GM18870 (cell line): ENCODE results near the gene HAVCR2.
"Not testable (repeated sequence)": the region's sequence is repeated elsewhere in the genome, so short reads cannot be mapped to it uniquely, and the experiment has no call there.

ENCODE experiments used
- ATAC-seq: cut with Tn5 transposase; IDR thresholded peaks from one replicate; pipeline ENCODE4 v1.9.1; 2021; ENCODE audit warnings: moderate library complexity; ENCODE audit not compliant: unreplicated experiment

The HAVCR2 gene

DNA sequence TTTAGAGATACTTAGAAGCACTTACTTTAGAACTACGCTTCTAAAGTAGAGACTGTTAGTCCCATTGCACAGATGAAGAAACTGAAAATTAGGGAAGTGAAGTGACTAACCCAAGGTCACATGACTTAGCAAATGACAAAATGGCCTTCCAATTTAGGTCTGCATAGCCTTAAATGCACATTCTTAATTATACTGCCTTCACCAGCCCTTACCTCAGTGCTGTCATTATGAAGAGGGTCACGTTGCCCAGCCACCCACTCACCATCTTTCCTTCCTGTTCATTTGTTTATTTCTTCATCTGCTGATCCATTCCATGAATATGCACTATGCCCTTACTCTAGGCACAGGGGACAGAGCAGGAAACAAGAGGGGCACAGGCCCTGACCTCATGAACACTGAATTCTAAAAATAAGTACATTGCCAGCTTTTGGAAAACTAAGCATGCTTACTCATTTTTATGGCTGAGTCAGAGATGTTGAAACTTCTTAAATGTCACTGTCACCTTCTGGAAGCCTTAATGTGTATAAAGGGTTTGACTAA is 8.6 kb downstream of the HAVCR2 start:
- peak; percentile 45 for ATAC-seq

DNA sequence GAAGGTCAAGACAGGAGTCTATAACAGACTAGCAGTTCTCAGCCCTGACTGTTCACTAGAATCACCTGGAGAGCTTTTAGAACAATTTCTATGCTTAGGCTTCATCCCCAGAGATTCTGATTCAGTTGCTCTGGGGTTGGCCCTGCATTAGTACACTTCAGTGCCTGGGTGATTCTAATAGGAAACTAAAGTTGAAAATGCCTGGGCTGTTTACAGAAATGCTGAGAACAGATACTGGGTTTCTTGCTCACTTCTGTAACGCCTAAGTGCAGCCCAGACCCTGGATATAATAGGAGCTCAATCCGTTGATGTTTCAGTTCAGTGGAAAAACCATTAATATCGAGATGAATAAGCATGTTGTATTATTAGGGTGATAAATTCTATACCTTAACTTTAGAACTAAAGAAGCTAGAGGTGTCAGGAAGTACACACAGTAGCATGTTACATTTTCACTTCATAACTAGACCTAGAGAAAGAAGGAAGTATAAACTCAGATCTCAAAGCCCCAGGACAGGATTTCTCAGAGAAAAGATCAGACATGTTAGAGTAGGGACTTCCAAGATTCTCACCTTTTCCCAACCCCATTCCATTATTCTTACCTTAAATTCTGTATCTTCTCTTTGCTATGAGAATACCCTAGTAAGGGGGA is 20.4 kb downstream of the HAVCR2 start:
- ATAC-seq: peak; percentile 72

DNA sequence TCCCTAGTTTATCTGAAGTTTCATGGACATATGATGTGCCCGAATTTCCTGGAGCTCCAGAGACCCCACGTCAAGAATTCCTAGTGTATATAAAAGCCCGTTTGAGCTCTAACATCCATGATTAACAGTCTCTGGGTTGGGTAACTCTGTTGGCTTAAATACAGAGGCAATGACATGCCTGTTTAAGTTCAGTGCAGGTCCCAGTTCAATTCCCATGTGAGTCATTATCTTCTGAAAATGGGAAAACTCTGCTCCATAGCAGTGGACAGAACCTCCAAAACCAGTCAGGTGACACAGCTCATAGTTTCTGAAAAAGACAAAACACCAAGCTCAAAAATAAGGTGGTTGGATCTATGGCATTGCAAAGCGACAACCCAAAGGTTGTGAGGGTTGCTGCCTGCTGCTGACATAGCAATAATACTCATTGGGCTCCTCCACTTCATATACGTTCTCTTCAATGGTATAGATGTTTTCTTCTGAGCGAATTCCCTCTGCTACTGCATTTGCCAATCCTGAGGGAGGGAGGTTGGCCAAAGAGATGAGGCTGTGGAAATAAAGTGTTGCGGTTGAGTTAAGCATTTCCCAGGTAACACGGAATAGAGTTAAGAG is 22.0 kb downstream of the HAVCR2 start:
- ATAC-seq: no peak

DNA sequence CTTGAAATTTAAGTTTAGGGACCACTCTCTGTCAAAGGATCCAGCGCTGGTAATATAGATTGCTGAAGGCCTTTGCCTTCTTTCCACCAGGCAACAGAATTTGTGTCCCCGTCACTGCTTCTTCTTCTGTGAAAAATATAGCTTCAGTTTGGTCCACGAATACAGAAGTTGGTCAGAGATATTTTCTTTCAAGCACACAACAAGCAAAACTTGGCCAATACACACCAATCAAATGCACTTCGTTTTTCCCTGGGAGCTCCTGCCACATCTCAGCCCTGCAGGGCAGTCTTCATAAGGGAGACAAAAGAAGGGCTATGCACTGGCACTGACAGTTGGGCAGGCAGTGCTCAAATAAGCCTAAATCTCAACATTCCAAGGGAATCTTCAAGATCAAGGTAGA is 22.9 kb downstream of the HAVCR2 start:
- ATAC-seq: no peak

DNA sequence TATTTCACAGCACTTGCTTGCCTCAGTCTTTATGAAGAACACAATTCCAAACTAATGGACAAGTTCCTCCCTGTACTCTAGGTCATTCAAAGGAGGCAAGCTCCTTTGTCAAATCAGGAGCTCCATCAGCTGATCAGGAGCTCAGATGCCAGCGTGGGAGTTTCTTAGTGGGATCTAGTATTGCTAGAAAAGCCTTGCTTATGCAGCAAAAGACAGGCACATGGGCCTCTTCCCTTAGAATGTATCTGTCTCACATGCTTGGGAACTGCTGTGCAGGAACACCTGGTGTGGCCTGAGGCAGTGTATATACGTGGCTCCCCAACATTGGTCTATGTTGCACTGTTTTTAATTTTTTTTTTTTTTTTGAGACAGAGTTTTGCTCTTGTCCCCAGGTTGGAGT is 28.6 kb downstream of the HAVCR2 start:
- no peak for ATAC-seq

DNA sequence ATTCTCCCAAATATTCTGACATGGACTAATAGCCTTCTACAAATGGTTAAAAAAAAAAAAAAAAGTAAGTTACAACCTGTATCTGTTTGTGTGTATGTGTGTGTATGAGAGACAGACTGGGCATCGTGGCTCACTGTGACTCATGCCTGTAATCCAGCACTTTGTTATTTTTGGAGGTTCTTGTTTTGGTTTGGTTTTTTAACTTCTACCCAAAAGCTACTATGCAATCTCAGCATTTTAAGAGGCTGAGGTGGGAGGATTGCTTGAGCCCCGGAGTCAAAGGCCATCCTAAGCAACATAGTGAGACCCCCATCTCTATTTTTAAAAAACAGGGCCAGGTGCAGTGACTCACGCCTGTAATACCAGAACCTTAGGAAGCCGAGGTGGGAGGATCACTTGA is 32.3 kb downstream of the HAVCR2 start:
- ATAC-seq: no peak

DNA sequence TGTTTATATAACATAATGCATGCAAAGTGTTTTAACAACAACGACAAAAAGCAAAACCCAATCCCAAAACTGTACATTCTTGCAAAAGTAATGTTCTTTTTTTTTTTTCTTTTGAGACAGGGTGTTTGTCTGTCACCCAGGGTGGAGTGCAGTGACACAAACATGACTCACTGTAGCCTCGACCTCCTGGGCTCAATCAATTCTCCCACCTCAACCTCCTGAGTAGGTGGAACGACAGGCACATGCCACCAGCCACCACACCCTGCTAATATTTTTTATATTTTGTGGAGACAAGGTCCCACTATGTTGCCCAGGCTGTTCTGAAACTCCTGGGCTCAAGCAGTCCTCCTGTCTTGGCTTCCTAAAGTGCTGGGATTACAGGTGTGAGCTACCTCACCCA is 36.3 kb downstream of the HAVCR2 start:
- no peak for ATAC-seq

DNA sequence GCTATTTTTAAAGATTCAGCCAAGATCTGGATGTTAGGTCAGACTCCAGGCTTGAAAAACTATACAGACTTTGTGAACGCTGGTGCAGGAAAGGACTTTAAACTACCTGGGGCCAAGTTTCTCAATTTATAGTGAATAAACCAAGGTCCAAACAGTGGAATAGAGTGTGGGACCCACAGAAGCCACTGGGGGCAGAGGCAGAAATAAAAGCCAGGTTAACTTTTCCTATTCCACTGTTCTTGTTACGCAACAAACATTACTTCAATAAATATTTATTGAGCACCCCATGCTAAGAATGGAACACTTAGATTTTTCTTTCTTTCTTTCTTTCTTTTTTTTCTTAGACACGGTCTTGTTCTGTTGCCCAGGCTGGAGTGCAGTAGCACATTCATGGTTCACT is 38.9 kb downstream of the HAVCR2 start:
- ATAC-seq: no peak

DNA sequence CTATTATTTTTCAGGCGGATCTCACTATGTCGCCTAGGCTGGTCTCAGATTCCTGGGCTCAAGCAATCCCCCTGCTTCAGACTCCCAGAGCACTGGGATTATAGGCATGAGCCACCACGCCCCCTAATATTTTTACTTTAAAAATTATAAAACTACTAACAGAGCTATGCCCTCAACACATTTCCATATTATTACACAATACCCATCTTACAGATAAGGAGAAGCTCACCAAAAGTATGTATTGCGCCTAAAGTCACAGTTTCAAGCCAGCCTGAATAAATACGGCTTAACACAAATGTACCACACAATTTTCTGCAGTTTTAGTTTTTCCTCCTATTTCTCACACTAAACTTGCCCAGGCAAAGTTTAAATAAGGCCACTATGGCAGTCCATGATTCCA is 40.1 kb downstream of the HAVCR2 start:
- ATAC-seq: no peak

DNA sequence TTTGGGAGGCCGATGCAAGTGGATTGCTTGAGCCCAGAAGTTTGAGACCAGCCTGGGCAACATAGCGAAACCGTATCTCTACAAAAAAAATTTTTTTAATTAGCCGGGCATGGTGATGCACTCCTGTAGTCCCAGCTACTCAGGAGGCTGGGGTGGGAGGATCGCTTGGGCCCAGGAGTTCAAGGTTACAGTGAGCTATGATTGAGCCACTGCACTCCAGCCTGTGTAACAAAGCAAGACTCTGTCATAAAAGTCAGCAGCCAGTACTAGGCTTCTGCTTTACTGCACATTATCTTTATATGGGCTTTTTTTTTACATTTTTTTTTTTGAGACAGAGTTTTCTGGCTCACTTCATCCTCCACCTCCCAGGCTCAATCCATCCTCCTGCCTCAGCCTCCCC is 40.5 kb downstream of the HAVCR2 start:
- ATAC-seq: no peak

DNA sequence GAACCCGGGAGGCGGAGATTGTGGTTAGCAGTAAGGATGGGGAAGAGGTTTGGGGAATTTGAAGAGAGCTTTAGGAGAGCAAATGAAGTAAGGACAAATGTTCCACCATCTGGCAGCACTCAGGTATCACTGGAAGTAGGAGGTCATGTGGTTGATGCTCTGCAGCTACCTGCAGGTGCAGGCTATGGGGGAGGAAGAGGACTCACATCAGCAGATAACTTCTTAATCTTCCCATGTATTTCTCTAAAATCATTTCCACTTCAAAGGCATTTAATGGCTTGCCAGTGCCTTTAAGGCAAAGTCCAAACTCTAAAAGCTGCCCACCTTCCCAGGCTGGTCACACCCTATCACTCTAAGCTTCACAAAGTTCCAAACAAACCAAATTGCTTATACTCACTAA is 41.8 kb downstream of the HAVCR2 start:
- ATAC-seq: no peak

DNA sequence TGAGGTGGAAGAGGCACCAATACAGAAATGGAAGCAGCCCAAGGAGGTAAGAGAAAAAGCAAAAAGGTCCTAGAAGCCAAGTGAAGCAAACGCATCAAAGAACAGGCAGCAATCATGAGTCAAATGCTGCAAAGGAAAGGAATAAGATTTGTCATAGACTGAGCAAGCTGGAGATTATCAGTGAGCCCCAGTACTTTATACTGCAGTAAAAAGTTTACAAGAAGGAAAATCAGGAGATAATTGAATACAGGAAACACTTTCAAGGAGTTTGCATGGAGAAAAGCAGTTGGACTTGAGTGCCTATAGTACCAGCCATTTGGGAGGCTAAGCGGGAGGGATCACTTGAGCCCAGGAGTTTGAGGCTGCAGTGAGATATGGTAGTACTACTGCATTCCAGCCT is 42.8 kb downstream of the HAVCR2 start:
- ATAC-seq: no peak

DNA sequence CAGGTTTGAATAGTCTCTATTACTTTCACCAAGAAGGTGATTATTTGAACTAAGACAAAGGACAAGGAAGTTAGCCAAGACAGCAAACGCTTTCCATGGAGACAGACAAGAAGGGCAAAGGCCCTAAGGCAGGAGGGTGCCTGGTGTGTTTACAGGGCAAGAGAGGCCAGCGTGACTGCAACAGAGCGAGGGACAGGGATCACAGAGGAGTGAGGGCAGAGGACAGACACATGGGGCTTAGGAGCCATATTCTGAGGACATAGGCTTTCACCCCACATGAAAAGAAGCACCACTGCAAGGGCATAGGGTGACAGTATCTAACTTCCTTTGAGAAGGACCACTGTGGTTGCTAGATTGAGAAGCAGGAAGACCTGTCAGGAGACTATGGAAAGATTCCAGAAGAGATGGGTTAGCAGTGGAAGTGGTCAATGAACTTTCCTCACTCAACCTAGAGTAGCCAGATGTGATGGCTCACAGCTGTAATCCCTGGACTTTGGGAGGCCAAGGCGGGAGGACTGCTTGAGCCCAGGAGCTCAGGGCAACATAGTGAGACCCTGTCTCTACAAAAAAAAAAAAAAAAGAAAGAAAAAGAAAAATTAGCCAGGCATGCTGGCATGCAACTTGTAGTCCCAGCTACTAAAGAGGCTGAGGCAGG is 44.9 kb downstream of the HAVCR2 start:
- ATAC-seq: no peak

DNA sequence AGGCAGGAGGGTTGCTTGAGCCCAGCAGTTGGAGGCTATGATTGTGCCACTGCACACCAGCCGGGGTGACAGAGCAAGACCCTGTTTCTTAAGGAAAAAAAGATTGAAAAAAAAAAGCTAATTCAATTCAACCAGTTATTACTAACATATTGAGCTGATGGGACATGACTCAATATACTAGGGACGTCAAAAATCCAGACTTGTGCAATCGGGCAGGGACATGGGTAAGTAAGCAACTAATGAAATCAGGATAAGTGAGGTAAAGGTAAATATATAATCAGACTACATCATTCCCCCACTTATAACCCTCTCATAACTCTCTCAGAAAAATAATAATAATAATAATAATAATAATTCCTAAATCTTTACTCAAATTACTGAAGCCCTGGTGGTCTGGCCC is 49.0 kb downstream of the HAVCR2 start:
- ATAC-seq: no peak

DNA sequence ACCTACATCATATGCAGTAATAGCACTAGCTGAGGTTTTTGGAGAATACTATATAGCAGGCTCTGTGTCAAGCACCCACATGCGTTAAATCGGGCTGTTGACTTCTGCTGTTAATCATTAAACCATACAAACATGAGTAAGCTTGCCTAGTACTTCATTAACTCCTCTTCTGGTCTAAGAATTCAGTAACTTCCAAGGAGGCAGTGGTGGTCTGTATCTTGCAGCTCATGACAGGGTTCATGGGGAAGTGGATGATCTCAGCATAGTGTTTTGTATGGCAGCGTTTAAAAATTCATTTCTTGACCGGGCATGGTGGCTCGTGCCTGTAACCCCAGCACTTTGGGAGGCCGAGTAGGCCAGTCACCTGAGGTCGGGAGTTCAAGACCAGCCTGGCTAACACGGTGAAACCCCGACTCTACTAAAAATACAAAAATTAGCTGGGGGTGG is 49.7 kb downstream of the HAVCR2 start, which contains the start of gene HAVCR1:
TSS of gene HAVCR1 (minus strand) at position 24 of the 447 bp plus-strand sequence. CDS start 1,173 bp downstream, outside the sequence.
- ATAC-seq: peak; percentile 86

DNA sequence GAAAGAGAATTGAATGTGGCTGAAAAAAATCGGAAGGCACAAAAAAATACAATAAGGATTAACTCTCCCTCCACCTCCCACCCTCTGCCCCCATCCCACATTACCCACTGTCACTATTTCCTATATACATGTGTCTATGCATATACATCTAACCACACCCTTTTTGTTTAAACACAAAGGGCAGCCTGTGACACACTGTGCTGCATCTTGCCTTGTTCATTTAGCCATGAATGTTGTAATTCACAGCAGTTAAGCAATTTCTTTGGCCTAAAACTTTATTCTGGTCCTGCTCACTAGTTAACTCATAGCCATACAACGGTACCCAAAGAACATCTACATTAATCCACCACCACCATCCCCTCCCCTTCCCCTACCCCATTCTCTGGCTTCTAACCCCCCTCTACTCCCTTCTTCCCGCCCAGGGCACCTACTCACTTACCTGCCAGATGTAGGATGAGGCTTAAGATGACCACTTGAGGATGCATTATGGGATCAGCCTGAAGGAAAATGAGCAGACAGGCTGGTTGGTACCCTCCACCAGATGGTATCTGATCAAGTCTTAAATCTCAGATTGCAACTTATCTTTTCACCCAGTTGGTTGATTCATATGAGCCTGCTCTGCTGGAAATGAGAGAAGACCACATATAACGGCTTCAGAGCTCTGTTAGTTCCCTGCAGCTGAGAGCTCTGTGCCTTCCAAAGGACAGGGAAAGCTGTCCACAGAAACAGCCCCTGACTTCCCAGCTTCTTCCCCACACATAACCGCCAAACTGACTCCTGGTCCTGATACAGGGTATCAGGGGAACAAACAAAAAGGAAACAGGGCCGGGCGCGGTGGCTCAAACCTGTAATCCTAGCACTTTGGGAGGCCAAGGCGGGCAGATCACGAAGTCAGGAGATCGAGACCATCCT is 51.1 kb downstream of the HAVCR2 start:
- ATAC-seq: no peak

DNA sequence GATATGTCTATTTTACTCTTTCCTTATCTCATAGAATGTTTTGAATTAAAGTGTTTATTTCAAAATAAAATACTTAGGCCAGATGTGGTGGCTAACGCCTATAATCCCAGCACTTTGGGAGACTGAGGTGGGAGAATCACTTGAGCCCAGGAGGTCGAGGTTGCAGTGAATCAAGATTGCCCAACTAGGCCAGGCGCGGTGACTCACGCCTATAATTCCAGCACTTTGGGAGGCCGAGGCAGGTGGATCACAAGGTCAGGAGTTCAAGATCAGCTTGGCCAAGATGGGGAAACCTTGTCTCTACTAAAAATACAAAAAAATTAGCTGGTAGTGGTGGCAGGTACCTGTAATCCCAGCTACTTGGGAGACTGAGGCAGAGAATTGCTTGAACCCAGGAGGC is 52.0 kb downstream of the HAVCR2 start:
- ATAC-seq: not testable (repeated sequence)

DNA sequence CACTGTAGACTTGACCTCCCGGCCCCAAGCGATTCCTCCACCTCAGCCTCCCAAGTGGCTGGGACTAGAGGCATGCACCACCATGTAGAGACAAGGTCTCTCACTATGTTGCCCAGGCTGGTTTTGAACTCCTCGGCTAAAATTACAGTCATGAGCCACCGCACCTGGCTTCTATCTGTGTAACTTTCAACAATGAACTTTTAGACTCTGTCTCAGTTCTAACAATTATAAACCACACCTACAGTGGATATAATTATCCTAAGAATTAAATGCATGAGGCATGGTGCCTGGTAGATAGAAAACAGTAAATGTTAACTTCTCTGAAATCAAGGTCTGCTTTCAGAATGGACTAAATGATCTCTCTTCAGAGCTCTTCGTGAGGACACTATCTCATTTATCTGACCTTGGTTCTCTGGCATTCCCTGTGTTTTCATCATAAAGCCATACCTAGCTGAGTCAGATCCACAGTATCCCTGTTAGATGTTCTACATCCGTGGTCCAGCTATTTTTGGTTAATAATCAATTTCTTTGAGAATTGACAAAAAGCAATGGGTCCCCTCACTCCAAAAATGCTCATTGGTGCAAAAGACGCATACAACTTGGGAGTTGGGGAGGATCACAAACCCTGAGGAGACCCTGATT is 57.1 kb downstream of the HAVCR2 start:
- no peak for ATAC-seq

DNA sequence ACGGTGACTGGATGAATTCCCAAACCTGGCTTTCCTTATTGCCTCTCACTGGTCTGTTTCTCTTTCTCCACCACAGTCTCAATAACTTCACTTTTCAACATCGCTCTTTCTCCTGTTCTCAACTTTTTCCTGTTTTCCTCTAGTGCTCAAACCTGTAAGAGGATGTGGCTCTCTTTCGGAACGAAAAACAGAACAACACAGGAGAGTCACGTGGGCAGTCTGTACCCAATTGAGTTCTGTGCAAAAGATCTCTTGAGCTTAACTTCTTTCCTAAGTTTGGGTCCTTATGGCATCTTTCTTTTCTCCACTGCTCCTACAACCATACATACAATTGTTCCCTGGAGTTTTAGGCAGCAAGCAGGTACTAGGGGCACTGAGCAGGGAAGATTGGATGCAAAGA is 58.8 kb downstream of the HAVCR2 start:
- ATAC-seq: no peak

DNA sequence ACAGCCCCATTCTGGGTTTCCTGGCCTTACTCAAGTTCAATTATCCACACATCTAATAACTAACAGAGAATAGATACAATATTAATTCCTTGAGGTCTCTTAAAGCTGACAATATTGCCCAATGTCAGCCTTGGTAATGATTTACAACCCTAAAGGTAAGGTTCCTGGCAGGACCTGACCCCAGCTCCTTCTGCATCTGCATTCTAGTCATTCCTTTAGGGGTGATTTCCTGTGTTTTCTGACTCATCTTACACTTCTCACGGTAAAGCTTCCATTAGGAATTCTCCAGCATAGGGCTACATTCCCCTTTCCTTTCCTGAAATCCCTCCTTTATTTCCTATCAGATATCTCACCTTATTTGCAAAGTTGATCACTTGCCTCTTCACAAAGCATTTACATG is 59.2 kb downstream of the HAVCR2 start:
- no peak for ATAC-seq

DNA sequence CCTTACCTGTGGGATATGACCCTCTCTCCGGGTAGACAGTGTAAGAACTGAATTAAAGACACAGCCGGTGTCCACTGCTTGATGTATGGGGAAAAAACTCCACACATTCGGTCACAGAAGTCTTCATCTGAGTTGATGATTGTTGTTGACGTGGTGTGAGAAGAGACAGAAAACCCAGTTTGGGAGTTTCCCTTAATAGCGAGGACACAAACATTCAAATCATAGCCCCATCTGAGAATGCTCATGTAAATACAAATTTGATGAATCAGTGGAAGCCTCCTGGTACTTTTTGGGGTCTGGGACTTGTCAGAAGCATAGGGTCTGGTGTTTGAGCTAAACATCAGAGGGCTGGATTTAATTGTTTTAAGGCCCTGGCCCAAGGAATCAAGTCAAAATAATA is 60.9 kb downstream of the HAVCR2 start:
- peak; percentile 40 for ATAC-seq
